Stomach (tissue), 4 donors: ENCODE measurements around the gene KY.

ENCODE experiments used
- CTCF ChIP-seq, 7 experiments: fragments of 450-650 bp in 4 of 7; fragments of 200-600 bp in 3 of 7; sonication (generic) in 3 of 7; IDR thresholded peaks; one replicate each; pipeline ENCODE4 v1.5.1; 2016 to 2019; ENCODE audit warnings: antibody characterized with exemption in 7 of 7, control low read depth in 2 of 7, mild to moderate bottlenecking in 1 of 7
- EP300 ChIP-seq: sonication (generic); formaldehyde crosslinking; IDR thresholded peaks from one replicate; pipeline ENCODE4 v1.6.1; 2017; ENCODE audit warnings: antibody characterized with exemption
- POLR2A ChIP-seq, 4 donors: fragments of 450-650 bp; IDR thresholded peaks; one replicate each; pipeline ENCODE4 v1.6.1; 2016; ENCODE audit warnings: antibody characterized with exemption in 4 of 4, control low read depth in 2 of 4, mild to moderate bottlenecking in 1 of 4, moderate library complexity in 1 of 4
- POLR2AphosphoS5 ChIP-seq, 3 donors: sonication (generic); formaldehyde crosslinking; IDR thresholded peaks; one replicate each; pipeline ENCODE4 v1.6.1; 2016; ENCODE audit warnings: antibody characterized with exemption in 3 of 3

- no peak for TF ChIP-seq CTCF (IDR thresholded peaks at IDR 0.05)
- TF ChIP-seq POLR2AphosphoS5 (IDR thresholded peaks at IDR 0.05): no peak
- no peak for TF ChIP-seq POLR2A (IDR thresholded peaks at IDR 0.05)
- no peak for TF ChIP-seq EP300
These were observed 13.1 kb upstream of the KY start for GRCh38 chr3:134663721-134664456.
